Measurements from ENCODE around the gene MBIP. TPM values are rescaled to one million over a fixed set of nuclear protein-coding genes. Genes with fewer than 3 reads are reported as not detected.

The MBIP gene, protein sequence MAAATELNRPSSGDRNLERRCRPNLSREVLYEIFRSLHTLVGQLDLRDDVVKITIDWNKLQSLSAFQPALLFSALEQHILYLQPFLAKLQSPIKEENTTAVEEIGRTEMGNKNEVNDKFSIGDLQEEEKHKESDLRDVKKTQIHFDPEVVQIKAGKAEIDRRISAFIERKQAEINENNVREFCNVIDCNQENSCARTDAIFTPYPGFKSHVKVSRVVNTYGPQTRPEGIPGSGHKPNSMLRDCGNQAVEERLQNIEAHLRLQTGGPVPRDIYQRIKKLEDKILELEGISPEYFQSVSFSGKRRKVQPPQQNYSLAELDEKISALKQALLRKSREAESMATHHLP
- total RNA-seq (2021; ENCODE audit: unreplicated experiment) (19.1 TPM), Bru-seq, nascent RNA (percentile 88 among the genes with signal in this experiment), BruChase-seq, experiment 1, labeled RNA remaining after a 6-hour chase (percentile 71 among the genes with signal in this experiment), BruChase-seq, experiment 2, labeled RNA remaining after a 2-hour chase (percentile 76 among the genes with signal in this experiment)
- polyA plus RNA-seq (2012), result 6.5 and 10.8 TPM in 2 replicates
- long read RNA-seq, transcript MBIP-203 (9 exons, 1,648 nt), result major isoform, 9 of 27 reads
- long read RNA-seq, partial matches to known transcripts, result 1 of 27 reads
- long read RNA-seq, other reads (novel, unspliced or antisense), result 11 of 27 reads

DNA sequence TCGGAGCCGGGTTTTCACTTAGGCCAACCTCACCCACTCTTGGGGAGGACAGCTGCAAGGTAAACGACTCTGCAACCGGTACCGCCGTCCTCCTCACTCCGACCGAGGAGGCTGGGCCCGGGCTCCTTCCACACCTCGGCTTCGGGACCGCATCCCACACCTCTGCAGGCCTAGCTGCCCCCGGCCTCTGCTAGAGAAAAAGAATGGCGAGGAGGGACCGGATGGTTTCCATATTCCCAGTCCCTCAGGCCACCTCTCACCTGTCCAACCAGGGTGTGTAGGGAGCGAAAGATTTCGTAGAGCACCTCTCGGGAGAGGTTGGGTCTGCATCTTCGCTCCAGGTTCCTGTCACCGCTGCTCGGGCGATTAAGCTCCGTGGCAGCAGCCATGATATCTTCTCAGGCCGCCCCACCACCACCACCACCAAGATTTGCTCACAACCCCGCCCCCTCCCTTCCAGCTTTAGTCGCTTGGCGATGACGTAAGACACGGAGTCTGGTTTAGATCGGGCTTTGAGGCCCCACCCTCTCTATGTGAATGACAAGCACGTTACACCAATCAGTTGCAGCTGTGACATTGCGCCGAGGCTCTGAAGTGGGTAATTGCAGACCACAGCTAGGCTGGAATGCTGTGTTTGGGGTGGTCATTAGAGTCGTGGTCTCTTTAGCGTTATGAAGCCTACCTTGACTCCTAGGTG lies at the start of gene MBIP:
MBIP (minus strand) TSS at position 438 of the 697 bp plus-strand sequence; CDS start at position 389, 49 bp downstream.
- ChIA-PET RAD21 (ENCODE audit: low non-redundant PET in 1 of 2, low total read pairs in 2 of 2, uncharacterized antibody in 2 of 2, unreplicated experiment in 2 of 2) (interaction anchor here in 1 of 2 experiments (0.7 kb wide), 1 partner anchor 202 kb away, joined by 6 read pairs; no protein-coding TSS in a partner anchor), CTCF (interaction anchor here (0.6 kb wide), 1 partner anchor 20 kb away, joined by 3 read pairs; no protein-coding TSS in a partner anchor), POLR2A (no interaction called here)
- Histone ChIP-seq H3K27me3 (ENCODE audit: insufficient read depth, low read length) (no peaks in the 10 kb centered on the region), H3K79me2 (ENCODE audit: insufficient read depth, low read length) (peaks cover 51% of the 10 kb centered on the region), H3K4me3 (replicated peaks in 1 of 2; ENCODE audit: low read depth in 1 of 2, low read length in 2 of 2) (peak within 1 kb of the TSS; percentile 87 to 96), H2AFZ (ENCODE audit: low read depth, low read length, poor library complexity, severe bottlenecking) (peak within 1 kb of the TSS; percentile 98), H4K20me1 (ENCODE audit: insufficient read depth) (peaks cover 5% of the 10 kb centered on the region; the same call in 1 of the 2 replicates), H3K4me2 (ENCODE audit: low read length) (peak within 1 kb of the TSS; percentile 89), H3K36me3 (ENCODE audit: control insufficient read depth in 1 of 2, insufficient read depth in 2 of 2, low read length in 2 of 2) (no peaks in the 10 kb centered on the region), H3K9ac (ENCODE audit: low read length) (peak within 1 kb of the TSS; percentile 90), H3K9me2 (ENCODE audit: insufficient read depth) (no peaks in the 10 kb centered on the region), H3K27ac (ENCODE audit: low read depth, low read length) (peak within 1 kb of the TSS; percentile 59), H3K9me3 (ENCODE audit: control insufficient read depth in 1 of 2, insufficient read depth in 1 of 2, low read depth in 1 of 2, low read length in 2 of 2) (no peaks in the 10 kb centered on the region), H3K4me1 (ENCODE audit: control insufficient read depth in 1 of 2, insufficient read depth in 2 of 2, low read length in 2 of 2) (peaks cover 28 to 40% of the 10 kb centered on the region in 2 experiments)
- ATAC-seq, result peak; percentile 97
- DNase-seq (ENCODE audit: low read depth, low spot score), result peak; percentile 96
- TF ChIP-seq ZNF274 (IDR thresholded peaks at IDR 0.05; ENCODE audit: low read depth, low read length), result no peak
- TF ChIP-seq SRF (IDR thresholded peaks at IDR 0.05; ENCODE audit: low read depth), result peak; percentile 88
- TF ChIP-seq JUND (IDR thresholded peaks at IDR 0.05), result no peak
- TF ChIP-seq SP1 (IDR thresholded peaks at IDR 0.05; ENCODE audit: low read depth), result peak; percentile 85
- no peak; the same call in 1 of the 2 replicates for TF ChIP-seq CBX3 (IDR thresholded peaks at IDR 0.05; ENCODE audit: low read depth)
- TF ChIP-seq POLR2A (IDR thresholded peaks at IDR 0.05; ENCODE audit: borderline replicate concordance, extremely low read depth, insufficient read depth, insufficient read length), result peak; percentile 80
- 0 out of 2 replicates have a peak, but pooled peaks have one; percentile 35 for TF ChIP-seq SIN3A (IDR thresholded peaks at IDR 0.05; ENCODE audit: low read depth)
- TF ChIP-seq ELF1 (IDR thresholded peaks at IDR 0.05; ENCODE audit: borderline replicate concordance, low read depth), result no peak
- TF ChIP-seq, protein P1, sequence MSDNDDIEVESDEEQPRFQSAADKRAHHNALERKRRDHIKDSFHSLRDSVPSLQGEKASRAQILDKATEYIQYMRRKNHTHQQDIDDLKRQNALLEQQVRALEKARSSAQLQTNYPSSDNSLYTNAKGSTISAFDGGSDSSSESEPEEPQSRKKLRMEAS (IDR thresholded peaks at IDR 0.05), result no peak; the same call in 1 of the 2 replicates
- TF ChIP-seq, protein P2, sequence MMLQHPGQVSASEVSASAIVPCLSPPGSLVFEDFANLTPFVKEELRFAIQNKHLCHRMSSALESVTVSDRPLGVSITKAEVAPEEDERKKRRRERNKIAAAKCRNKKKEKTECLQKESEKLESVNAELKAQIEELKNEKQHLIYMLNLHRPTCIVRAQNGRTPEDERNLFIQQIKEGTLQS (IDR thresholded peaks at IDR 0.05), result no peak
- TF ChIP-seq TCF7L2 (IDR thresholded peaks at IDR 0.05; ENCODE audit: borderline replicate concordance, extremely low read depth, insufficient read depth, insufficient read length), result peak; percentile 82
- TF ChIP-seq YY1 (IDR thresholded peaks at IDR 0.05; ENCODE audit: extremely low read depth, insufficient replicate concordance, low read depth, low read length), result peak; percentile 72
- TF ChIP-seq, protein P3, sequence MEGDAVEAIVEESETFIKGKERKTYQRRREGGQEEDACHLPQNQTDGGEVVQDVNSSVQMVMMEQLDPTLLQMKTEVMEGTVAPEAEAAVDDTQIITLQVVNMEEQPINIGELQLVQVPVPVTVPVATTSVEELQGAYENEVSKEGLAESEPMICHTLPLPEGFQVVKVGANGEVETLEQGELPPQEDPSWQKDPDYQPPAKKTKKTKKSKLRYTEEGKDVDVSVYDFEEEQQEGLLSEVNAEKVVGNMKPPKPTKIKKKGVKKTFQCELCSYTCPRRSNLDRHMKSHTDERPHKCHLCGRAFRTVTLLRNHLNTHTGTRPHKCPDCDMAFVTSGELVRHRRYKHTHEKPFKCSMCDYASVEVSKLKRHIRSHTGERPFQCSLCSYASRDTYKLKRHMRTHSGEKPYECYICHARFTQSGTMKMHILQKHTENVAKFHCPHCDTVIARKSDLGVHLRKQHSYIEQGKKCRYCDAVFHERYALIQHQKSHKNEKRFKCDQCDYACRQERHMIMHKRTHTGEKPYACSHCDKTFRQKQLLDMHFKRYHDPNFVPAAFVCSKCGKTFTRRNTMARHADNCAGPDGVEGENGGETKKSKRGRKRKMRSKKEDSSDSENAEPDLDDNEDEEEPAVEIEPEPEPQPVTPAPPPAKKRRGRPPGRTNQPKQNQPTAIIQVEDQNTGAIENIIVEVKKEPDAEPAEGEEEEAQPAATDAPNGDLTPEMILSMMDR (IDR thresholded peaks at IDR 0.05 in 2 of 3, conservative IDR thresholded peaks at IDR 0.05 in 1 of 3; ENCODE audit: borderline replicate concordance in 1 of 3, insufficient read depth in 1 of 3, low read depth in 2 of 3, low read length in 2 of 3), result no peak
- peak; percentile 88 for TF ChIP-seq ZFX (IDR thresholded peaks at IDR 0.05)
- no peak for TF ChIP-seq RAD21 (IDR thresholded peaks at IDR 0.05; ENCODE audit: low read depth)
- no peak for TF ChIP-seq EGR1 (IDR thresholded peaks at IDR 0.05; ENCODE audit: low read depth)
- TF ChIP-seq POLR2AphosphoS5 (IDR thresholded peaks at IDR 0.05; ENCODE audit: low read depth, low read length), result peak; percentile 65
- TF ChIP-seq CEBPB (IDR thresholded peaks at IDR 0.05; ENCODE audit: low read depth), result no peak
- TF ChIP-seq, protein P4, sequence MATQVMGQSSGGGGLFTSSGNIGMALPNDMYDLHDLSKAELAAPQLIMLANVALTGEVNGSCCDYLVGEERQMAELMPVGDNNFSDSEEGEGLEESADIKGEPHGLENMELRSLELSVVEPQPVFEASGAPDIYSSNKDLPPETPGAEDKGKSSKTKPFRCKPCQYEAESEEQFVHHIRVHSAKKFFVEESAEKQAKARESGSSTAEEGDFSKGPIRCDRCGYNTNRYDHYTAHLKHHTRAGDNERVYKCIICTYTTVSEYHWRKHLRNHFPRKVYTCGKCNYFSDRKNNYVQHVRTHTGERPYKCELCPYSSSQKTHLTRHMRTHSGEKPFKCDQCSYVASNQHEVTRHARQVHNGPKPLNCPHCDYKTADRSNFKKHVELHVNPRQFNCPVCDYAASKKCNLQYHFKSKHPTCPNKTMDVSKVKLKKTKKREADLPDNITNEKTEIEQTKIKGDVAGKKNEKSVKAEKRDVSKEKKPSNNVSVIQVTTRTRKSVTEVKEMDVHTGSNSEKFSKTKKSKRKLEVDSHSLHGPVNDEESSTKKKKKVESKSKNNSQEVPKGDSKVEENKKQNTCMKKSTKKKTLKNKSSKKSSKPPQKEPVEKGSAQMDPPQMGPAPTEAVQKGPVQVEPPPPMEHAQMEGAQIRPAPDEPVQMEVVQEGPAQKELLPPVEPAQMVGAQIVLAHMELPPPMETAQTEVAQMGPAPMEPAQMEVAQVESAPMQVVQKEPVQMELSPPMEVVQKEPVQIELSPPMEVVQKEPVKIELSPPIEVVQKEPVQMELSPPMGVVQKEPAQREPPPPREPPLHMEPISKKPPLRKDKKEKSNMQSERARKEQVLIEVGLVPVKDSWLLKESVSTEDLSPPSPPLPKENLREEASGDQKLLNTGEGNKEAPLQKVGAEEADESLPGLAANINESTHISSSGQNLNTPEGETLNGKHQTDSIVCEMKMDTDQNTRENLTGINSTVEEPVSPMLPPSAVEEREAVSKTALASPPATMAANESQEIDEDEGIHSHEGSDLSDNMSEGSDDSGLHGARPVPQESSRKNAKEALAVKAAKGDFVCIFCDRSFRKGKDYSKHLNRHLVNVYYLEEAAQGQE (IDR thresholded peaks at IDR 0.05; ENCODE audit: low read depth), result no peak
- BruUV-seq (replicated peaks), result TSS peak; percentile 75
- intact Hi-C loops (cut with micrococcal nuclease), result no loop called here
